Measurements from ENCODE around the gene ZNF726. TPM values are rescaled to one million over a fixed set of nuclear protein-coding genes. Genes with fewer than 3 reads are reported as not detected.

Gene ZNF726
- 1 to 10 TPM in 4 of 7 donors, under 1 TPM in 3; 0.36 to 5.3 (median 1.1) TPM for total RNA-seq
- polyA plus RNA-seq = 1 to 10 TPM in 1 of 2 donors, under 1 TPM in 1; 0.97 to 1.1 TPM
- long read RNA-seq, donor 1 = 0 reads
- long read RNA-seq, donor 2 = 0 reads
- long read RNA-seq, donor 3, partial matches to known transcripts = 0 of 1 reads
- long read RNA-seq, donor 3, other reads (novel, unspliced or antisense) = 1 of 1 reads

DNA sequence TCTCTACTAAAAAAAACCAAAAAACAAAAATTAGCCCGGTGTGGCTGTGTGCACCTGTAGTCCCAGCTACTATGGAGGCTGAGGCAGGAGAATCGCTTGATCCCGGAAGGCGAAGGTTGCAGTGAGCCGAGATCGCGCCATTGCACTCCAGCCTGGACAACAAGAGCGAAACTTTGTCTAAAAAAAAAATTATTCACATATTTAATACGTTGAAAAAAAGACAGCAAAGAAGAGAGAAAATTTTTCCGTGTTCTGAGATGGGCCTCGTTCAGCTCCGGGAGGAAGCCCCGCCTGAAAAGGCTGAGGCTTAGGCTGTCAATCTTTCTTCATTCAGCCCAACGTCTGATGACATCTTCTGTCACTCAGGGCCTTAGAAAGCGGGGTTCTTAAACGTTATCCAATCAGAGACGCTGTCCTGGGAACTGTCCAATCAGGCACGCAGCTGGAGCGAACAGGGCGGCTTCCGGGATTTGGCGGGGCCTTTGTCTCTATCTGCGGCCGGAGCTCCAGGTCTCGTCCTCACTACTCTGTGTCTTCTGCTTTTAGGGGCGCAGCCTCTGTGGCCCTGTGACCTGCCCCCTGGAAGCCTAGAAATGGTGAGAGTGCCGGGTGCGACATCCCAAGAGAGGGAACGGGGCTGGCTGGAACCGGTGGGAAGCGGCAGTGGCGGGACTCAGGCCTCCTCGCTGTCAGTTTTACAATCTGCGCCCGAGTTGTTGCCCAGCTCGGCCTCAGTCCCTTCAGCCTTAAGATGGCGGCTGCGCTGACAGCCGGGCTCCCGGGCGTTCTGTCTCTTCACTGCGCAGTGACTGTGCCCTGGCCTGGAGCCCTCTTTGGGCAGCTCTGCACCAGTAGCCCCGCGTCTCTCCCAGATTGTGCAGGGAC is at the start of gene ZNF726:
ZNF726 (plus strand) TSS at position 485 of the 885 bp plus-strand sequence; CDS start at position 594, 109 bp downstream.
- WGBS, 3 donors = 8 to 16% (median 8%) methylated on average over 42 to 44 of the region's 44 CpGs
- H3K36me3 ChIP-seq = no peaks in the 10 kb centered on the region
- H3K27me3 ChIP-seq = no peaks in the 10 kb centered on the region
- intact Hi-C loops (cut with DNase I) = no loop called here
- no peak within 1 kb of the TSS for H3K27ac ChIP-seq
- no peaks in the 10 kb centered on the region for H3K9me3 ChIP-seq
- DNase-seq = peak; percentile 58 to 80 (median 75)
- no peaks in the 10 kb centered on the region for H3K4me1 ChIP-seq (ENCODE audit: insufficient read depth)
- H3K4me3 ChIP-seq = peak within 1 kb of the TSS; percentile 50
- TF ChIP-seq, protein P1, sequence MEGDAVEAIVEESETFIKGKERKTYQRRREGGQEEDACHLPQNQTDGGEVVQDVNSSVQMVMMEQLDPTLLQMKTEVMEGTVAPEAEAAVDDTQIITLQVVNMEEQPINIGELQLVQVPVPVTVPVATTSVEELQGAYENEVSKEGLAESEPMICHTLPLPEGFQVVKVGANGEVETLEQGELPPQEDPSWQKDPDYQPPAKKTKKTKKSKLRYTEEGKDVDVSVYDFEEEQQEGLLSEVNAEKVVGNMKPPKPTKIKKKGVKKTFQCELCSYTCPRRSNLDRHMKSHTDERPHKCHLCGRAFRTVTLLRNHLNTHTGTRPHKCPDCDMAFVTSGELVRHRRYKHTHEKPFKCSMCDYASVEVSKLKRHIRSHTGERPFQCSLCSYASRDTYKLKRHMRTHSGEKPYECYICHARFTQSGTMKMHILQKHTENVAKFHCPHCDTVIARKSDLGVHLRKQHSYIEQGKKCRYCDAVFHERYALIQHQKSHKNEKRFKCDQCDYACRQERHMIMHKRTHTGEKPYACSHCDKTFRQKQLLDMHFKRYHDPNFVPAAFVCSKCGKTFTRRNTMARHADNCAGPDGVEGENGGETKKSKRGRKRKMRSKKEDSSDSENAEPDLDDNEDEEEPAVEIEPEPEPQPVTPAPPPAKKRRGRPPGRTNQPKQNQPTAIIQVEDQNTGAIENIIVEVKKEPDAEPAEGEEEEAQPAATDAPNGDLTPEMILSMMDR (IDR thresholded peaks at IDR 0.05) = no peak
- TF ChIP-seq POLR2A (IDR thresholded peaks at IDR 0.05) = no peak
- TF ChIP-seq EP300 (IDR thresholded peaks at IDR 0.05) = no peak

DNA sequence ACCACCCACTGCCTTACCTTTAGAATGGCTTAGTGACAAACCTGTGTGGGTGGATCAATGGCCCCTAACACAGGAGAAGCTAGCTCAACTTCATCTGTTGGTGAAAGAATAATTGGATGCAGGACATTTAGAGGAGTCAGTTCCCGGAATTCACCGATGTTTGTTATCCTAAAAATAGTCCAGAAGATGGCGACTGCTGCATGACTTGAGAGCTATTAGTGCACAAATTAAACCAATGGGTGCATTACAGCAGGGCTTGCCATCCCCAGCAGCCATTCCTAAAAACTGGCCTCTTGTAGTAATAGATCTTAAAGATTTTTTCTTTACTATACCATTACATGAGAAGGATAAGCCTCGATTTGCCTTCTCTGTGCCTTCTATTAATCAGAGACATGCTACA is 46.8 kb upstream of the ZNF726 start:
- TF ChIP-seq EP300 (IDR thresholded peaks at IDR 0.05) (no peak), POLR2A (IDR thresholded peaks at IDR 0.05) (no peak)
- TF ChIP-seq, protein P1 (IDR thresholded peaks at IDR 0.05) = no peak
- no peaks in the 10 kb centered on the region for H3K27me3 ChIP-seq
- H3K4me3 ChIP-seq = no peak overlapping the region
- WGBS, 3 donors = 78 to 88% (median 86%) methylated on average over 4 of the region's 4 CpGs
- no peaks in the 10 kb centered on the region for H3K4me1 ChIP-seq (ENCODE audit: insufficient read depth)
- H3K9me3 ChIP-seq = peaks cover 0 to 10% of the 10 kb centered on the region in 2 donors
- H3K36me3 ChIP-seq = no peaks in the 10 kb centered on the region
- DNase-seq = no peak
- H3K27ac ChIP-seq = no peak overlapping the region
- intact Hi-C loops (cut with DNase I) = no loop called here

DNA sequence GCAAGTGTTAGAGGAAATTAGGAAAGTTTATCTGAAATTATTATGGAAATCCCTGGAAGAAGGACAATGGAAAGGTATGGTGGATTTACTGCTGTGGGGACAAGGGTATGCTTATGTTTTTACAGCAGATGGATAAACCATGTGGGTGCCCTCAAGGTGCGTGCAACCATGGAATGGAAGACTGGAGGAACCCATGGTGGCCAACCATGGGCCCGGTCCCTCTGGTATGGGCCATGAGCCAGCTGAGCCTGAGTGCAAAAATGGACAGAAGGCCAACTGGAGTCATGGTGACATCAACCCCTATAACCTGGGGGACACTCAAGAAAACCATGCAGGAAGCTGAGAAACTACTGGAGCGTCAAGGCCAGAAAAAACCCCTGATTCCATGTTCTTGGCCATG is 46.1 kb upstream of the ZNF726 start:
- TF ChIP-seq POLR2A (IDR thresholded peaks at IDR 0.05) = no peak
- TF ChIP-seq, protein P1 (IDR thresholded peaks at IDR 0.05) = no peak
- TF ChIP-seq EP300 (IDR thresholded peaks at IDR 0.05) = no peak
- Histone ChIP-seq H3K4me1 (ENCODE audit: insufficient read depth) (no peaks in the 10 kb centered on the region), H3K36me3 (no peaks in the 10 kb centered on the region), H3K27me3 (no peaks in the 10 kb centered on the region), H3K9me3 (peaks cover 0 to 10% of the 10 kb centered on the region in 2 donors), H3K27ac (no peak overlapping the region), H3K4me3 (no peak overlapping the region)
- WGBS, 3 donors = 91 to 96% (median 95%) methylated on average over 3 of the region's 3 CpGs
- intact Hi-C loops (cut with DNase I) = no loop called here
- no peak for DNase-seq

DNA sequence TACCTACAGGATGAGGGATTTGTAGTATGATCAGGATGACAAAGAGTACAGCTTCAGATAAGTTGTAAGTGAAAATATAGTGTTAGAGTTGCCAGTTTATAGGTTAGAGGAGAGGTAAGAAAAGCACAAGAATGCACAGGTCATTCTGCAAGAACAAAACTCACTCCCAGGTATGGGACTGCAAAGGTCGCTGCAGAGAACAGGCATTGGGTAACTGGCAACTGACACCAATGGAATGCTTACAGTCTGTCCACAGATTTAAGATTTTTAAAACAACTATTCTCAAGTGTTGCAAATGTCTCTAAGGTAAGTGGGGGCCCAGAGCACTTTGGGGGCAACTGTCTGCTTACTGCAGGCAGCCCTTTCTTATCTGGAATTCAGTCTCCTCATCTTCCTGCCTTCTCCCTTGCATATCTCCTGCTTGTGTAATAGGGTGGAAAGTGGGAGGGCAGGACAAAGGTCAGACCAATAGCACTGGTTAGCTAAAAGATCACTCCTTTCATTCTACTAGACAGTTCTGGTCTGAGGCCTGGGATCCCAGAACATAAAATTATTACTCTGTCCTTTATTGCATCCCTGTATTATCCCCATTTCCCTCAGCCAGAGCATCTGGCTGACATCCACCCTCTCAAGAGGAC is 42.3 kb upstream of the ZNF726 start:
- Histone ChIP-seq H3K4me3 (no peak overlapping the region), H3K4me1 (ENCODE audit: insufficient read depth) (no peaks in the 10 kb centered on the region), H3K27me3 (no peaks in the 10 kb centered on the region), H3K36me3 (no peaks in the 10 kb centered on the region), H3K27ac (no peak overlapping the region), H3K9me3 (no peaks in the 10 kb centered on the region)
- DNase-seq = no peak
- intact Hi-C loops (cut with DNase I) = loop anchor here in 3 of 4 donors (5.0 kb wide), 1 partner anchor 95 kb away; no protein-coding TSS in a partner anchor
- TF ChIP-seq EP300 (IDR thresholded peaks at IDR 0.05) (no peak), POLR2A (IDR thresholded peaks at IDR 0.05) (no peak)
- TF ChIP-seq, protein P1 (IDR thresholded peaks at IDR 0.05) = no peak
- WGBS, 3 donors = 85 to 96% (median 86%) methylated on average over 1 of the region's 1 CpG

Measured in ovary (tissue), 10 donors.